ENCODE data around the gene GDF10. TPM values are rescaled to one million over a fixed set of nuclear protein-coding genes. Genes with fewer than 3 reads are reported as not detected.

The GDF10 gene
- total RNA-seq, 4 donors from 2014 or later, result 0.35 TPM; not detected in 3

- Histone ChIP-seq H3K27me3 (no peaks in the 10 kb centered on the region), H3K36me3 (no peaks in the 10 kb centered on the region), H3K9me3 (no peaks in the 10 kb centered on the region), H3K4me3 (no peak overlapping the region), H3K27ac (no peak overlapping the region), H3K4me1 (peaks cover 0 to 18% (median 0%) of the 10 kb centered on the region in 4 donors)
- no peak for DNase-seq
- no peak for TF ChIP-seq POLR2A (IDR thresholded peaks at IDR 0.05)
- TF ChIP-seq CTCF (IDR thresholded peaks at IDR 0.05), result no peak
Observed at GRCh38 chr10:47334466-47335295, 34.7 kb downstream of the GDF10 start.

- Histone ChIP-seq H3K27ac (no peak overlapping the region), H3K4me3 (no peak overlapping the region), H3K36me3 (no peaks in the 10 kb centered on the region), H3K4me1 (peaks cover 0 to 13% (median 0%) of the 10 kb centered on the region in 4 donors), H3K27me3 (no peaks in the 10 kb centered on the region), H3K9me3 (no peaks in the 10 kb centered on the region)
- no peak for DNase-seq
- TF ChIP-seq CTCF (IDR thresholded peaks at IDR 0.05) (no peak), POLR2A (IDR thresholded peaks at IDR 0.05) (no peak)
Observed at GRCh38 chr10:47335906-47336305, 35.9 kb downstream of the GDF10 start.

- DNase-seq, result no peak
- TF ChIP-seq POLR2A (IDR thresholded peaks at IDR 0.05), result no peak
- TF ChIP-seq CTCF (IDR thresholded peaks at IDR 0.05), result no peak
Observed at GRCh38 chr10:47336387-47337134, 36.6 kb downstream of the GDF10 start.

GRCh38 chr10:47337310-47337709 lies 37.3 kb downstream of the GDF10 start:
- TF ChIP-seq POLR2A (IDR thresholded peaks at IDR 0.05) (no peak), CTCF (IDR thresholded peaks at IDR 0.05) (no peak)
- Histone ChIP-seq H3K4me3 (no peak overlapping the region), H3K4me1 (peaks cover 0 to 4% (median 0%) of the 10 kb centered on the region in 4 donors), H3K36me3 (no peaks in the 10 kb centered on the region), H3K27me3 (no peaks in the 10 kb centered on the region), H3K27ac (no peak overlapping the region), H3K9me3 (no peaks in the 10 kb centered on the region)
- DNase-seq, result no peak

More at GRCh38 chr10:47336387-47337134, 36.6 kb downstream of the GDF10 start:
- no peaks in the 10 kb centered on the region for H3K27me3 ChIP-seq
- H3K4me3 ChIP-seq, result no peak overlapping the region
- H3K36me3 ChIP-seq, result no peaks in the 10 kb centered on the region
- H3K27ac ChIP-seq, result no peak overlapping the region
- peaks cover 0 to 7% (median 0%) of the 10 kb centered on the region in 4 donors for H3K4me1 ChIP-seq
- no peaks in the 10 kb centered on the region for H3K9me3 ChIP-seq

- H3K4me1 ChIP-seq, result peaks cover 0 to 4% (median 0%) of the 10 kb centered on the region in 4 donors
- DNase-seq, result peak in 1 of 3 donors; percentile 28
- H3K9me3 ChIP-seq, result no peaks in the 10 kb centered on the region
- H3K27ac ChIP-seq, result no peak overlapping the region
- H3K36me3 ChIP-seq, result no peaks in the 10 kb centered on the region
- TF ChIP-seq CTCF (IDR thresholded peaks at IDR 0.05) (no peak), POLR2A (IDR thresholded peaks at IDR 0.05) (no peak)
- H3K27me3 ChIP-seq, result no peaks in the 10 kb centered on the region
- no peak overlapping the region for H3K4me3 ChIP-seq
Observed at GRCh38 chr10:47339186-47339735, 39.3 kb downstream of the GDF10 start.
